HepG2 (cell line): ENCODE data around the gene CTSW. TPM values are rescaled to one million over a fixed set of nuclear protein-coding genes. Genes with fewer than 3 reads are reported as not detected.
A peak's percentile ranks its signal among the peaks of the same experiment; 100 is the strongest.

ENCODE experiments used
- ADNP ChIP-seq: sonication (generic); formaldehyde crosslinking; IDR thresholded peaks from 2 replicates; pipeline ENCODE4 v1.4.0; 2020; ENCODE audit warnings: missing genetic modification reagents
- FOSL2 ChIP-seq: sonication (generic); formaldehyde crosslinking; IDR thresholded peaks from 2 replicates; pipeline ENCODE4 v1.4.0; 2020; ENCODE audit warnings: missing genetic modification reagents
- MTF2 ChIP-seq: sonication (generic); formaldehyde crosslinking; IDR thresholded peaks from 2 replicates; pipeline ENCODE4 v1.5.0; 2020; ENCODE audit warnings: missing genetic modification reagents, borderline replicate concordance
- THAP11 ChIP-seq: IDR thresholded peaks from 2 replicates; pipeline ENCODE4 v1.6.1; 2016; ENCODE audit warnings: missing biosample characterization, missing genetic modification reagents
- TSC22D2 ChIP-seq: sonication (generic); formaldehyde crosslinking; IDR thresholded peaks from 2 replicates; pipeline ENCODE4 v1.5.1; 2020; ENCODE audit warnings: missing genetic modification reagents, mild to moderate bottlenecking, borderline replicate concordance
- ZNF335 ChIP-seq: sonication (generic); formaldehyde crosslinking; IDR thresholded peaks from 2 replicates; pipeline ENCODE4 v1.4.0; 2020; ENCODE audit warnings: missing genetic modification reagents
- ZNF768 ChIP-seq: sonication (generic); formaldehyde crosslinking; IDR thresholded peaks from 2 replicates; pipeline ENCODE4 v1.4.0; 2020; ENCODE audit warnings: missing genetic modification reagents
- polyA plus RNA-seq, 8 experiments: library from polyadenylated mRNA; depleted of rRNA in 3 of 8; stranded (reverse) in 7 of 8; unstranded in 1 of 8; fragments of >200 nt; fragmentation: Illumina TruSeq in 4 of 8; extraction: Trizol in 4 of 8; gene quantifications; 2 replicates each; pipeline versions ENCODE4 v1.2.1 to v1.2.3, GENCODE V29; 2011 to 2016; ENCODE audit warnings: low read depth in 4 of 8, missing spikeins in 1 of 8, mixed read lengths in 1 of 8; ENCODE audit not compliant: insufficient read depth in 1 of 8
- total RNA-seq, 5 experiments: library from RNA; depleted of rRNA; stranded (reverse); fragments of >200 nt; fragmentation: Illumina TruSeq; extraction: Trizol; gene quantifications; 2 replicates each; pipeline ENCODE4 v1.2.3, GENCODE V29; 2016; ENCODE audit warnings: low read depth in 1 of 5
- TF ChIP-seq, protein P1 (sequence below): sonication (generic); formaldehyde crosslinking; IDR thresholded peaks from 2 replicates; pipeline ENCODE4; 2020; ENCODE audit warnings: missing genetic modification reagents, mild to moderate bottlenecking, borderline replicate concordance
- TF ChIP-seq, protein P2 (sequence below): sonication (generic); formaldehyde crosslinking; IDR thresholded peaks from 2 replicates; pipeline ENCODE4 v1.5.1; 2020; ENCODE audit warnings: missing genetic modification reagents, mild to moderate bottlenecking, borderline replicate concordance
- TF ChIP-seq, protein P3 (sequence below): sonication (generic); formaldehyde crosslinking; IDR thresholded peaks from 2 replicates; pipeline ENCODE4 v1.4.0; 2020; ENCODE audit warnings: missing genetic modification reagents
- TF ChIP-seq, protein P4 (sequence below): IDR thresholded peaks from 2 replicates; pipeline ENCODE4 v1.6.1; 2016; ENCODE audit warnings: low read depth, missing genetic modification reagents, missing compliant biosample characterization

Gene CTSW
- total and polyA plus RNA-seq, 2 of the 13 experiments (the other 11 are each of a cell fraction or from before 2014, with no cell fraction given): 0.09 TPM; not detected in 1

DNA sequence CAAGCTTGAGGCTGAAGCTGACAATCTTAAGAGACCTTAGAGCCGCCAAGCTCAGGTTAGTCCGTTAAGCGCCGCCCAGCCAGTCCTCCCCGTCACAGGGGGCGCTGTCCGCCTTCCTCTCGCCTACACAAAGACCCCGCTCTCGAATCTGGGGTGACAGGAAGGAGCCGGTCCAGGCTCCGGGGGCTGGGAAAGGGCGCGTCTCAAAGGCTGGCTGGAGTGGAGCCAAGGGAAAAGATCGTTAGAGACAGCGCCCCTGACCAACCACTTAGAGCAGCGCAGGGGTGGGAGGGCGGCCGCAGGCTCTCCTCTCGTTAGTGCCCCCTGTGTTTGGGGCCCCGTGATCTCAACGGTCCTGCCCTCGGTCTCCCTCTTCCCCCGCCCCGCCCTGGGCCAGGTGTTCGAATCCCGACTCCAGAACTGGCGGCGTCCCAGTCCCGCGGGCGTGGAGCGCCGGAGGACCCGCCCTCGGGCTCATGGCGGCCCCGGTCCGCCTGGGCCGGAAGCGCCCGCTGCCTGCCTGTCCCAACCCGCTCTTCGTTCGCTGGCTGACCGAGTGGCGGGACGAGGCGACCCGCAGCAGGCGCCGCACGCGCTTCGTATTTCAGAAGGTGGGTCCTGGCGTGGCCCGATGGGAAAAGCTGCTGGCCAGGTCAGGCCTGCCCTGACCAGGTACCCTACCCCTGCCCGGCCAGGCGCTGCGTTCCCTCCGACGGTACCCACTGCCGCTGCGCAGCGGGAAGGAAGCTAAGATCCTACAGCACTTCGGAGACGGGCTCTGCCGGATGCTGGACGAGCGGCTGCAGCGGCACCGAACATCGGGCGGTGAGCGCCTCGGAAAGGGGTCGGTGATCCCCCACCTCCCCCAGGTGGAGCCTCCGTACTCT lies 19.1 kb upstream of the CTSW start, which contains the start of gene MUS81 (continued):
- TF ChIP-seq, protein P1, sequence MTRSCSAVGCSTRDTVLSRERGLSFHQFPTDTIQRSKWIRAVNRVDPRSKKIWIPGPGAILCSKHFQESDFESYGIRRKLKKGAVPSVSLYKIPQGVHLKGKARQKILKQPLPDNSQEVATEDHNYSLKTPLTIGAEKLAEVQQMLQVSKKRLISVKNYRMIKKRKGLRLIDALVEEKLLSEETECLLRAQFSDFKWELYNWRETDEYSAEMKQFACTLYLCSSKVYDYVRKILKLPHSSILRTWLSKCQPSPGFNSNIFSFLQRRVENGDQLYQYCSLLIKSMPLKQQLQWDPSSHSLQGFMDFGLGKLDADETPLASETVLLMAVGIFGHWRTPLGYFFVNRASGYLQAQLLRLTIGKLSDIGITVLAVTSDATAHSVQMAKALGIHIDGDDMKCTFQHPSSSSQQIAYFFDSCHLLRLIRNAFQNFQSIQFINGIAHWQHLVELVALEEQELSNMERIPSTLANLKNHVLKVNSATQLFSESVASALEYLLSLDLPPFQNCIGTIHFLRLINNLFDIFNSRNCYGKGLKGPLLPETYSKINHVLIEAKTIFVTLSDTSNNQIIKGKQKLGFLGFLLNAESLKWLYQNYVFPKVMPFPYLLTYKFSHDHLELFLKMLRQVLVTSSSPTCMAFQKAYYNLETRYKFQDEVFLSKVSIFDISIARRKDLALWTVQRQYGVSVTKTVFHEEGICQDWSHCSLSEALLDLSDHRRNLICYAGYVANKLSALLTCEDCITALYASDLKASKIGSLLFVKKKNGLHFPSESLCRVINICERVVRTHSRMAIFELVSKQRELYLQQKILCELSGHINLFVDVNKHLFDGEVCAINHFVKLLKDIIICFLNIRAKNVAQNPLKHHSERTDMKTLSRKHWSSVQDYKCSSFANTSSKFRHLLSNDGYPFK (CRISPR knock-in tag): peak; percentile 66; the same call in 1 of the 2 replicates
- 0 out of 2 replicates have a peak, but pooled peaks have one; percentile 18 for TF ChIP-seq FOSL2 (CRISPR knock-in tag)
- TF ChIP-seq MTF2: 0 out of 2 replicates have a peak, but pooled peaks have one; percentile 91
- TF ChIP-seq ADNP (CRISPR knock-in tag): peak; percentile 27; the same call in 1 of the 2 replicates
- TF ChIP-seq, protein P2, sequence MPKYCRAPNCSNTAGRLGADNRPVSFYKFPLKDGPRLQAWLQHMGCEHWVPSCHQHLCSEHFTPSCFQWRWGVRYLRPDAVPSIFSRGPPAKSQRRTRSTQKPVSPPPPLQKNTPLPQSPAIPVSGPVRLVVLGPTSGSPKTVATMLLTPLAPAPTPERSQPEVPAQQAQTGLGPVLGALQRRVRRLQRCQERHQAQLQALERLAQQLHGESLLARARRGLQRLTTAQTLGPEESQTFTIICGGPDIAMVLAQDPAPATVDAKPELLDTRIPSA (CRISPR knock-in tag): no peak; the same call in 1 of the 2 replicates
- TF ChIP-seq, protein P3, sequence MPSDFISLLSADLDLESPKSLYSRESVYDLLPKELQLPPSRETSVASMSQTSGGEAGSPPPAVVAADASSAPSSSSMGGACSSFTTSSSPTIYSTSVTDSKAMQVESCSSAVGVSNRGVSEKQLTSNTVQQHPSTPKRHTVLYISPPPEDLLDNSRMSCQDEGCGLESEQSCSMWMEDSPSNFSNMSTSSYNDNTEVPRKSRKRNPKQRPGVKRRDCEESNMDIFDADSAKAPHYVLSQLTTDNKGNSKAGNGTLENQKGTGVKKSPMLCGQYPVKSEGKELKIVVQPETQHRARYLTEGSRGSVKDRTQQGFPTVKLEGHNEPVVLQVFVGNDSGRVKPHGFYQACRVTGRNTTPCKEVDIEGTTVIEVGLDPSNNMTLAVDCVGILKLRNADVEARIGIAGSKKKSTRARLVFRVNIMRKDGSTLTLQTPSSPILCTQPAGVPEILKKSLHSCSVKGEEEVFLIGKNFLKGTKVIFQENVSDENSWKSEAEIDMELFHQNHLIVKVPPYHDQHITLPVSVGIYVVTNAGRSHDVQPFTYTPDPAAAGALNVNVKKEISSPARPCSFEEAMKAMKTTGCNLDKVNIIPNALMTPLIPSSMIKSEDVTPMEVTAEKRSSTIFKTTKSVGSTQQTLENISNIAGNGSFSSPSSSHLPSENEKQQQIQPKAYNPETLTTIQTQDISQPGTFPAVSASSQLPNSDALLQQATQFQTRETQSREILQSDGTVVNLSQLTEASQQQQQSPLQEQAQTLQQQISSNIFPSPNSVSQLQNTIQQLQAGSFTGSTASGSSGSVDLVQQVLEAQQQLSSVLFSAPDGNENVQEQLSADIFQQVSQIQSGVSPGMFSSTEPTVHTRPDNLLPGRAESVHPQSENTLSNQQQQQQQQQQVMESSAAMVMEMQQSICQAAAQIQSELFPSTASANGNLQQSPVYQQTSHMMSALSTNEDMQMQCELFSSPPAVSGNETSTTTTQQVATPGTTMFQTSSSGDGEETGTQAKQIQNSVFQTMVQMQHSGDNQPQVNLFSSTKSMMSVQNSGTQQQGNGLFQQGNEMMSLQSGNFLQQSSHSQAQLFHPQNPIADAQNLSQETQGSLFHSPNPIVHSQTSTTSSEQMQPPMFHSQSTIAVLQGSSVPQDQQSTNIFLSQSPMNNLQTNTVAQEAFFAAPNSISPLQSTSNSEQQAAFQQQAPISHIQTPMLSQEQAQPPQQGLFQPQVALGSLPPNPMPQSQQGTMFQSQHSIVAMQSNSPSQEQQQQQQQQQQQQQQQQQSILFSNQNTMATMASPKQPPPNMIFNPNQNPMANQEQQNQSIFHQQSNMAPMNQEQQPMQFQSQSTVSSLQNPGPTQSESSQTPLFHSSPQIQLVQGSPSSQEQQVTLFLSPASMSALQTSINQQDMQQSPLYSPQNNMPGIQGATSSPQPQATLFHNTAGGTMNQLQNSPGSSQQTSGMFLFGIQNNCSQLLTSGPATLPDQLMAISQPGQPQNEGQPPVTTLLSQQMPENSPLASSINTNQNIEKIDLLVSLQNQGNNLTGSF (CRISPR knock-in tag): peak; percentile 36
- TF ChIP-seq THAP11 (CRISPR knock-in tag): peak; percentile 97
- TF ChIP-seq, protein P4, sequence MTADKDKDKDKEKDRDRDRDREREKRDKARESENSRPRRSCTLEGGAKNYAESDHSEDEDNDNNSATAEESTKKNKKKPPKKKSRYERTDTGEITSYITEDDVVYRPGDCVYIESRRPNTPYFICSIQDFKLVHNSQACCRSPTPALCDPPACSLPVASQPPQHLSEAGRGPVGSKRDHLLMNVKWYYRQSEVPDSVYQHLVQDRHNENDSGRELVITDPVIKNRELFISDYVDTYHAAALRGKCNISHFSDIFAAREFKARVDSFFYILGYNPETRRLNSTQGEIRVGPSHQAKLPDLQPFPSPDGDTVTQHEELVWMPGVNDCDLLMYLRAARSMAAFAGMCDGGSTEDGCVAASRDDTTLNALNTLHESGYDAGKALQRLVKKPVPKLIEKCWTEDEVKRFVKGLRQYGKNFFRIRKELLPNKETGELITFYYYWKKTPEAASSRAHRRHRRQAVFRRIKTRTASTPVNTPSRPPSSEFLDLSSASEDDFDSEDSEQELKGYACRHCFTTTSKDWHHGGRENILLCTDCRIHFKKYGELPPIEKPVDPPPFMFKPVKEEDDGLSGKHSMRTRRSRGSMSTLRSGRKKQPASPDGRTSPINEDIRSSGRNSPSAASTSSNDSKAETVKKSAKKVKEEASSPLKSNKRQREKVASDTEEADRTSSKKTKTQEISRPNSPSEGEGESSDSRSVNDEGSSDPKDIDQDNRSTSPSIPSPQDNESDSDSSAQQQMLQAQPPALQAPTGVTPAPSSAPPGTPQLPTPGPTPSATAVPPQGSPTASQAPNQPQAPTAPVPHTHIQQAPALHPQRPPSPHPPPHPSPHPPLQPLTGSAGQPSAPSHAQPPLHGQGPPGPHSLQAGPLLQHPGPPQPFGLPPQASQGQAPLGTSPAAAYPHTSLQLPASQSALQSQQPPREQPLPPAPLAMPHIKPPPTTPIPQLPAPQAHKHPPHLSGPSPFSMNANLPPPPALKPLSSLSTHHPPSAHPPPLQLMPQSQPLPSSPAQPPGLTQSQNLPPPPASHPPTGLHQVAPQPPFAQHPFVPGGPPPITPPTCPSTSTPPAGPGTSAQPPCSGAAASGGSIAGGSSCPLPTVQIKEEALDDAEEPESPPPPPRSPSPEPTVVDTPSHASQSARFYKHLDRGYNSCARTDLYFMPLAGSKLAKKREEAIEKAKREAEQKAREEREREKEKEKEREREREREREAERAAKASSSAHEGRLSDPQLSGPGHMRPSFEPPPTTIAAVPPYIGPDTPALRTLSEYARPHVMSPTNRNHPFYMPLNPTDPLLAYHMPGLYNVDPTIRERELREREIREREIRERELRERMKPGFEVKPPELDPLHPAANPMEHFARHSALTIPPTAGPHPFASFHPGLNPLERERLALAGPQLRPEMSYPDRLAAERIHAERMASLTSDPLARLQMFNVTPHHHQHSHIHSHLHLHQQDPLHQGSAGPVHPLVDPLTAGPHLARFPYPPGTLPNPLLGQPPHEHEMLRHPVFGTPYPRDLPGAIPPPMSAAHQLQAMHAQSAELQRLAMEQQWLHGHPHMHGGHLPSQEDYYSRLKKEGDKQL: no peak; the same call in 1 of the 2 replicates
- peak; percentile 66; the same call in 1 of the 2 replicates for TF ChIP-seq ZNF335 (CRISPR knock-in tag)
- peak; percentile 51; the same call in 1 of the 2 replicates for TF ChIP-seq TSC22D2
- no peak; the same call in 1 of the 2 replicates for TF ChIP-seq ZNF768 (CRISPR knock-in tag)
